Cerebellar cortex (tissue), 1 donor: ENCODE measurements around the gene SPINK4.

Source experiments
- DNase-seq: peaks from one replicate; pipeline ENCODE4 v3.0.0-alpha.2; 2015; ENCODE audit warnings: low spot score

SPINK4 gene

DNA sequence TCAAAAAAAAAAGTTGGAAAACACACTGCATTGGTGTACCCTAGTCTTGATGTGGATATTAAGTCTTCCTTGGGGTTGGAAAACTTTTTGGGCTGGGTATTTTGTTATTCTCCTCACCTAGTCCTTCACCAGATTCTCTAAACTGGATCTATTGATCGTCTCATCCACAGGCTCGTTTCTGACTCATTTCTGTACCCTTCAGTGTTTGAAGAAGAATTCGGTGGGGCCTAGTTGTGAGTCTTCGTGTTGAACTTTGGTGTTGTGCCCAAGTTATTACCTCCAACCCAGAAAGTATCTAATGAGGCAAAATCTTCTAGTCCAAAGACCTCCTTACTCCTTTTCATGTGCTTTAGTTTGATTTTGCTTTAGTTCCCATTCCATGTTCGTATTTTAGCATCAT, 51.9 kb downstream of the SPINK4 start:
- no peak for DNase-seq

DNA sequence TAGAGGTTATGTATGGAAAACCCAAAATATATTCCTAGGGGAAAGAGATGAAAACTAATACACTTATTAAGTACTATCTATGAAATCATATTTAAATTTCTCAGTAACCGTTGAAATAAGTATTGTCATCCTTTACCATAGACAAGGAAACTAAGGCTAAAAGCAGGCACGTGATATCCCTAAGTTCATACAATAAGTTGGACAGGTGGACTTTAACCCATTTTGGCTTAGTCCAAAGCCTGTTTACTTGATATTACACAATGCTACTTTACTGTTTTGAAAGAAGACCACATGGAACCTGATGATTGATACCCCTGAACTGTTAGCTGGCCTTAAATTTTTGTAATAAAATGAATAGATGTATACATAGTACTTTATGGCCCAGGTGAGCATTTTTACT, 53.8 kb downstream of the SPINK4 start:
- DNase-seq = no peak

DNA sequence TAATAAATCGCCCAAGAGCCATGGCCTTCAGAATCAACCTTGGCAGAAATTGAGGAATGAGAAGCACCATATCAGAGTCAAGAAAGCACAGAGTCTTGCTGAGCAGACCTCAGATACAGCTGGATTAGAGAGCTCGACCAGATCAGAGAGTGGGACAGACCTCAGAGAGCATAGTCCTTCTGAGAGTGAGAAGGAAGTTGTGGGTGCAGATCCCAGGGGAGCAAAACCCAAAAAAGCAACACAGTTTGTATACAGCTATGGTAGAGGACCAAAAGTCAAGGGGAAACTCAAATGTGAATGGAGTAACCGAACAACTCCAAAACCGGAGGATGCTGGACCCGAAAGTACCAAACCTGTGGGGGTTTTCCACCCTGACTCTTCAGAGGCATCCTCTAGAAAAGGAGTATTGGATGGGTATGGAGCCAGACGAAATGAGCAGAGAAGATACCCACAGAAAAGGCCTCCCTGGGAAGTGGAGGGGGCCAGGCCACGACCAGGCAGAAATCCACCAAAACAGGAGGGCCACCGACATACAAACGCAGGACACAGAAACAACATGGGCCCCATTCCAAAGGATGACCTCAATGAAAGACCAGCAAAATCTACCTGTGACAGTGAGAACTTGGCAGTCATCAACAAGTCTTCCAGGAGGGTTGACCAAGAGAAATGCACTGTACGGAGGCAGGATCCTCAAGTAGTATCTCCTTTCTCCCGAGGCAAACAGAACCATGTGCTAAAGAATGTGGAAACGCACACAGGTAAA, 54.9 kb downstream of the SPINK4 start:
- peak; percentile 28 for DNase-seq

DNA sequence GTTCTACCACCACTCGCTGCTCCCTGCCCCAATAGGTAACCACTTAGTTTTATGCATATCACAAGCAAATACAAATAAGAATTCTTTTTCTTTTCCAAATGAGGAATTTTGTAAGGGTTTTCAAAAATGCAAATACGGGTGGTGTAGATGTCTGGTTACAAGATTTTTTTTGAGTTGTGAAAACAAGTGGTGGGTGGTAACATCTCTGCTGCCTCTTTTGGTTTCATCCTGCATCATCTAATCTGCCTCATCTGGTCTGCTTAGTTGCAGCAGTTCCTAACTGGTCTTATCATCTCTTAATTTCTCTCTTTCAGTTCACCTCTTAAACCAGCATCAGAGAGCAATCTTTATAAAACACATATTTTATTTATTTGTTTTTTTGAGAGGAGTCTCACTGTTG, 55.6 kb downstream of the SPINK4 start:
- no peak for DNase-seq

DNA sequence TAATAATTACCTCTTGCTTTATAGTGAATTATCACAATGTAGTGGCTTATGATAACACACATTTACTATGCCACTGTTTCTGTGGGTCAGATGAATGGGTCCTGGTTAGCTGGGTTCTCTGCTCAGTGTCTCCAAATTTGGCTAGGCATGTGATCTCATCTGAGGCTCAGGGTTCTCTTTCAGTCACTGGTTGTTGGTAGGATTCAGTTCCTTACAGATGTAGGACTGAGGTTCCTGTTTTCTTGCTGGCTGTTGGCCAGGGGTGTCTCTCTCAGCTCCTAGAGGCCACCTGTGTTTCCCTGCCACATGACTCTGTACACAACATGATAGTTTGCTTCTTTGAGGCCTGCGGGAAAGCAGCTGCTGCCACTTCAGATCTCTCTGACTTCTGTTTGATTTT, 57.5 kb downstream of the SPINK4 start:
- DNase-seq = no peak
